HG03575 (cell line): ENCODE results near the gene CELF2.
"Not testable (repeated sequence)": the region's sequence is repeated elsewhere in the genome, so short reads cannot be mapped to it uniquely, and the experiment has no call there.

Experiments
- ATAC-seq: cut with Tn5 transposase; IDR thresholded peaks from one replicate; pipeline ENCODE4 v1.9.1; 2021; ENCODE audit not compliant: unreplicated experiment, insufficient number of reproducible peaks, low FRiP score; ENCODE audit errors: extremely low read depth

The CELF2 gene

DNA sequence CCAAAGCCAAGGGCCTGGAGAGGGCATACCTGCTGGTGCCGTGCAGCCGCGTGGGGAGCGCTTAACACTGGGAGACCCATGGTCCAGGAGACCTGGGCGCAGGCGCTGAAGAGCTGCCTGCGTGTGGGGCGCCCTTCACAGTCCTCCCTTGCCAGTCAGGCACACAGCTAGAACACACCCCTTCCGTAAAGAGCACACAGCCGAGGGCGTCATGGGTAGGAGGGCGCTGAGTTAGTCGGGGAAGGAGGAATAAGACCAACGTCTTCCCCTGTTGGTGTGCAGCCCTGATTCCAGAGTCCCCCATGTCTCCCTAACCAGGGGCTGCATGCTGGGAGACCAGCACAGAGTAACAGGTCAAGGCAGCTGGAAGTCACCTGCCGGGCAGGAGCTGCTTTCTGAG is 319.8 kb downstream of the CELF2 start:
- no peak for ATAC-seq

DNA sequence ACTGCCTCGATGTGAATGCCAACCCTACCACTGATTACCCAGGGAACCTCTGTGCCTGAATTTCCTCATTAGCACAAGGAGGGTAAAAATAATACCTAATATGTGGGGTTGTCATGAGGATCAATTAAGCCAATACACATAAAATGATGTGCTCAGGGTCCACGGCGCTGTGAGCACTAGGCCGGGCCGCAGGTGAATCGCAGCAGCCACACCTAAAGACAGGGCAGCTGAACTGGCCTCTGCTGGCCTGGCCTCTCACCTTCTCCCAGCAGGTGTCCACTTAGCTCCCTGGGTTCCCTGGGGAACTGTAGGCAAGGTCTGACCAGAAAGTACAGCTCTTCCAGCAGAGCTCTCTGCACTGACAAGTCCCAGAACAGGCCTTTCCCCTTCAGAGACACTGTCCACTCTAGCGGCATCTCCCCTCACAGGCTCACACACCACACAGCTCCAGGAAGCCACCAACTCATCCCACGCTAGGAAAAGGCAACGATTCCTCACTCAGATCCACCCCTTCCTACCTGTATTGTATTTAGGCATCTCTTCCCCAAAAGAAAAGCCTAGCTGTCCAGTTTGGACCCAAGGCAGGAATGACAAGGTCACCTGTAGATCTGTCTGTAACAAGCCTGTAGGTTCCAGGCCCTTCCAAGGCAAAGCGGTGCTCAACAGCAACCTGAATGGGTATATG is 320.6 kb downstream of the CELF2 start:
- ATAC-seq, result no peak

DNA sequence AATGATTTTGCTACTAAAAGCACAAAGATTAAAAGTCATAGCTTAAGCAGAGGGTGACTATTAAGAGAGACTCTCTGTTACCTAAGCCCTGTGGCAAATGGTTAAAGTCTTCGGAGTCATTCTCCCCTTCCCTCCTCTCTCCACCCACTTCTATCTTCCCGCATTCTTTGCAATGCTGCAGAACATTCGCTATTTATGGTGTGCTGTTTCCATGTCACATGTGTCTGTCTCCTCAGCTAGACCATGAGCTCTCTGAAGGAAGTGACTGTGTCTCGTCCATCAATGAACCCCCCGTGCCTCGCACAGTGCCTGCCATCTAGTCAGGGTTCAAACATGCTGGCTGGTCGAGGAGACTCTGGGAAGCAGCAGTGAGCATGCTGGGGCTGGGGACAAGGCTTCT is 321.3 kb downstream of the CELF2 start:
- ATAC-seq, result no peak

DNA sequence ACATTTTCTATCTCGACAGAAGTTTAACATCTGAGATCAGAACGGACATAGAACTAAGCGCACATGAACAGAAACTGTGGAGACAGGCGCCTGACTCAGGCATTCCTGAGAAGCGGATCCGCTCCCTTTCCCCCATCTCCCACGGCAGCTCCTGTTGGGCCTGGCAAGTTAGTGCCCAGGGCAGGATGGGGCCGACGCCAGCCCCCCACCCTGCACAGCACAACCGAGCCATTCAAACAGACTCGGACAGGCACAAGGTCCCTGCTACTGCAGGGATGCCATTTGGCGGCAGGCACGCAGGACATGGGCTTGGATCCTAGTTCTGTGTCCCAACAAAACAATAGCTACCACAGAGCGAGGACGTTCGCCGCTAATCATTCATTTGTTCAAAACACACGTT is 322.0 kb downstream of the CELF2 start:
- no peak for ATAC-seq

DNA sequence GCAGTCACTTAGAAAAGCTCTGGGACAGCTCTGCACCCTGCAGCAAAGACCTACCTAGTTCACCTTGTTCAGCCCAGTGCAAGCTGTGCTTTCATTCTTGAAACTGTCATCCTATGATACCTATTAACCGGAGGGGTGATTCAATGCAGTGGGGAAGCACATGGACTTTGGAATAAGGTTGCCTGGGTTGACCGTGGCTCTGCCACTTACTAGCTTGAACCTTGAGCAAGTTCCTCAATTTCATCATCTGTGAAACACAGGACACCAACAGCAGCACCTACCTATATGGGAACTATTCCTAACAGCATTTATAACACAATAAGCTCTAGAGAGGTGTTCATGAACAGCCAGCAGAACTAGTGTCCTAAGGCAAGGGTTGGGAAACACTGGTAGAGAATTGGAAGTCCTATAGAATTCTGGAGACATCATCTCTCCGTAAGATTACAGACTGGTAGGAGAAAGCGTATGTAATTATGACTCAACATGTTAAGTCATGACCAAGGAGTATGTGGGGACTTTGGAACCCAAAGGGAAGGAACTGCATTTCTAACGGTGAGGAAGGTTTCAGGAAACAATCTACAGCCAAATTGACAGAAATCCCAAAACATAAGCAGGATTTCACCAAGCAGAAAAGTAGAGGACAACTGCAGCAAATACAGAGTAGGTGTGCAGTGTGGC is 323.8 kb downstream of the CELF2 start:
- no peak for ATAC-seq

DNA sequence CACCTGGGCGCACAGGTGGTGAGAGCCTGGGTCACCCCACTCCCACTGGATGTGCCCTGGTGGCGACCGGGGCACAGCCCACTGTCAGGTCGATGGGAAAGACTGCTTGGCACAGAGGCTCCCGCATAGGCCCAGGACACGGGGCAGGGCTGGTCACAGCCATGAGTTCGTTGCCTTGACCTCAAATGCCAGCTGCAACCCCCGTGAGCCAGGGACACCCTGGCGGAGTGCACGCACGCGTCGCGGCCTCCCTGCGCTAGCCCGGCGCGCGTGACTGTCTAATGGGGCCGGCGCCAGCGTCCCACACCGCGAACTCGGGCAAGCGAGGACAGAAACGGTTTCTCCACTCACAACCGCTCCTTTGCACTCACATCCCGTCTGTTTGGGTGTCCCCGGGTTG is 326.4 kb downstream of the CELF2 start:
- no peak for ATAC-seq

DNA sequence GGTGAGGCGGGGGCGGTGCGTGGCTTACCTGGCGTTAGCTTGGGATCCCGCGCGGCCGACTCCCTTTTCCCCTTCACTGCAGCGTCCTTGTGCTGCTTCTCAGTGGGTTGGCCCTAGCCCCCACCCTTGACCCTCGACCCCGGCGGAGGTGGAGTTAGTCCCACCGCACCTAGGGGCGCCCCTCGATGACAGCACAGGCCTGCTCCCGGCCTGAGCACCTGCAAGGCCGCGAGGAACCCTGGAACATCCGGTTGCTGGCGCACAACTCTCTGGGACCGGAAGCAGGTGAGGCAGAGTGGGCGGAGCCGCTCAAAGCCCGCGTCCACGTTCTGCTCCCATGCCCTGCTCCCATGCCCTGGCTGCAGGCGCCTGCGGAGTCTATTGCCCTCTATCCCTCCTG is 326.9 kb downstream of the CELF2 start:
- ATAC-seq, result no peak

DNA sequence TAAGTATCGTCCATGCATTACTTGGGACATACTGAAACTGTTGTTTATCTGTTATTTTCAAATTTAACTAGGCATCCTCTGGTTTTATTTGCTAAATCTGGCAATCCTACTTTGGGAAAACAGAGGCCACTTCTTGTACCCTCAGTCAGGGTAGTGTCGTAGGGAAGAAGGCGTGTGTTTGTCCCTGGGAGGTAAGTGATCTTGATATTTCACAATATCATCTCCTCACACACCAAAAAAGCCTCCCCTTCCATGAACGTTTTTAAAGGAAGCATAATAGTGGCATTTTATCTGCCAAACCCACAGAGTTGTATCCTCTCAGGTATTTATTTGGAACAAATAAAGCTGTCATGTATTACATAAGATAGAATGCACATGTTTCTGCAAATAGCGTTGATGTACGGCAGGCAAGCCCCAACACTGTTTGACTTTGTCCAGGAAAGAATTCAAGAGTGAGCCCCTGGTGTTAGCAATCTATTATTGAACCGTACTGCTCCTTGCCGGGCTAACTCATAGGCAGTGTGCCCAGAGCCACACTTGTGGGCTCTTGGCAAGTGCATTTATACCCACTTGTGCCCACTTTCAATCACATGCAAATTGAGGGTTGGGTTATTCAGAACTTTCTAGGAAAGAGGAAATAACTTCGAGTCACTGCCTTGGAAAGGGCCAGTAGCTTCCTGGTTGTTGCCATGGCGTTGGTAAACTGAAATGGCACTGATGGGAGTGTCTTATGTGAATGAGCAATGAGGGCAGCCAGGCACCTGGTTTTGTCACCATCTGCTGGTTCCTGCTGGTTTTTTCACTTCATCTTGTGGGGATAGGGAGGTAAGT is 327.8 kb downstream of the CELF2 start:
- ATAC-seq, result no peak

DNA sequence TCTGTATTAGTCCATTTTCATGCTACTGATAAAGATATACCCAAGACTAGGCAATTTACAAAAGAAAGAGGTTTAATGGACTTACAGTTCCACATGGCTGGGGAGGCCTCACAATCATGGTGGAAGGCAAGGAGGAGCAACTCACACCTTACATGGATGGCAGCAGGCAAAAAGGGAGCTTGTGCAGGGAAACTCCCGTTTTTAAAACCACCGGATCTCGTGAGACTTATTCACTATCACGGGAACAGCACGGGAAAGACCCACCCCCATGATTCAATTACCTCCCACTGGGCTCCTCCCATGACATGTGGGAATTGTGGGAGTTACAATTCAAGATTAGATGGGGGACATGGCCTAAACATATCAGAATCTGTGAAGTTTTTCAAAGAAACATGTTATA is 329.9 kb downstream of the CELF2 start:
- ATAC-seq, result not testable (repeated sequence)

DNA sequence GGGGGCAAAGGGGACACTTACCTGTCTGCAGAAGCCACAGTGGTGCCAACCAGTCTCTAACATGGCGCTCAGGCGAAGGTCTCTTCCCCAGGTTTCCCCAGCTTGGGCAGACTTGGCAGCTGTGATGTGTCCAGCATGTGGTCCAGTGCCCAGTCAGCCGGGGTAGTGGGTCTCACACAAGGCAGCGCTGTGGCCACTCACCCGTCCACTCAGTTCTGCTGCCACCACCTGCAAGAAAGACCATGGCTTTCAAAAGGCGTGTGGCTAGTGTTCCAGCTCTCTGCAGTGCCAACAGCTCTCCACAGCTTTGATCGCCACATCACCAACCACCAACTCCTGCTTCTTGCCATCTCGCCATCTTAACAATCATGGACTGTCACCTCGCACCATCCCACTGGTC is 334.1 kb downstream of the CELF2 start:
- ATAC-seq, result no peak

DNA sequence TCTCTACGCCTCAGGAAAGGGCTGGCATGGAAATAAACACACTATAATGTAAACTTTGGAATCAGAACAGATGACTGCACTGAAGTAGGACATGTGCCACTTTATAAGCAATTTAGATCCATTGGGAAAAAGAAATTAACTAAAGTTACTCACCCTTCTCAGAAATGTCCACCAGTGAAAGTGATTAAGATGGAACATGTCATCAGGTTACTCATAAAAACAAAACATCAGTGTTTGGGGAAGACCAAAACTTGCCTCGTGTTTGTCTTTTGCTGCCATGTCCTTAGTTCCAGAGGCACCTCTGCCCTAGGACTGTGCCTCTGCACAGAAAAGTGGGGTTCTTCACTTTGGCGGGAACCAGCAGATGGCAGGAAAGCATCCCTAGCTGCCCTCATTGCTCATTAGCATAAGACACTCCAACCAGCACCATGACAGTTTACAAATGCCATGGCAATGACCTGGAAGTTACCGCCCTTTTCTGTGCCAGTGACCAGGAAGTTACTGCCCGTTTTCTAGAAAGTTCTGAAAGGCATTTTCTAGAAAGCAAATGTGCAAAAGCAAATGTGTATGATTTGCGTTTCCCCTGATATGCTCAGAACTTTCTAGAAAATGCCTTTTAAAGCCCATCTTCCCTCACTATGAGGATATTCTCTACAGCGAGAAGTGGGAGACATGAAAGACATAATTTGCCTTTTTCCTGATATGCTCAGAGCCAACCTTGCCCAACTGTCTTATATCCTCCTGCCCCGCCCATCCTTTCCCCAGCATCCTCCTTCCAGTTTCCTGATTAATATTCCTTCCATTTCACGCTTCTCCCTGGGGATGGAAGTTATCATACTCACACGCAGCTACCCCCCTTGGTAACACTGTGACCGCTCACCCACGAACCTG is 335.6 kb downstream of the CELF2 start:
- no peak for ATAC-seq

DNA sequence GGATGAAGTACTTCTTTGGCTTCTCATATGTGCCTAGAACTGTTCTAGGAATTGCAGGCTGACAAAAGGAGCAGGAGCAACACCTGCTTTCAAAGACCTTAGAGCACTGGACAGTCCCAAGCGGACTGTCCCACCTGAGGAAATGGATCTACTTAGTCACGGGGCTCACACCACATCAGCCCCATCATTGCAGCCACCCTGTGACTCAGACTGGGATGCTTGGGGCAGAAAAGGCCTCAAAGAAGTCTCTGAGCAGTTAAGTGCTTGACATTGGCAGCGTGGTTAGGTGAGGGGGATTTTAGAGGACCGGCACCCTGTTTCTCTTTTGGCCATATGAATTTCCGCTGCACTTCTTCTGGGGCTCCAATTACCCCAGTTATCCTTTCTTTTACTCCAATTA is 337.2 kb downstream of the CELF2 start:
- no peak for ATAC-seq

DNA sequence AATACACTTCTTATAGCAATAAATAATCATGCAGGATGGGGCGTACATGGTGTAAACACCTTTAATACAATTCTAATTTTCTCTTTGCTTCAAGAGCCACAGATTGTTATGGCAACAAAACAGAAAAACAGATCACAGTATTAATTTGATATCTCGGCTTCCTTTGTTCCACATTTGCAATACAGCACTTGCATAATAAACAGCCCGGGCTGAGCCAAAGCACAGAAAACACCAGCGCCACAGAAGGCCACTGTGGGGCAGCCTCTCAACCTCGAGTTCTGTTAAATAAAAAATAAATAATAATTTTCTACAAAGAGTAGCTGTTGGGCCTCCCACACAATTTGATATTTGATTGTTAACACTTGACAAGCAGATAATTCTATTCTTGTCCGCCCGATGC is 337.9 kb downstream of the CELF2 start:
- no peak for ATAC-seq

DNA sequence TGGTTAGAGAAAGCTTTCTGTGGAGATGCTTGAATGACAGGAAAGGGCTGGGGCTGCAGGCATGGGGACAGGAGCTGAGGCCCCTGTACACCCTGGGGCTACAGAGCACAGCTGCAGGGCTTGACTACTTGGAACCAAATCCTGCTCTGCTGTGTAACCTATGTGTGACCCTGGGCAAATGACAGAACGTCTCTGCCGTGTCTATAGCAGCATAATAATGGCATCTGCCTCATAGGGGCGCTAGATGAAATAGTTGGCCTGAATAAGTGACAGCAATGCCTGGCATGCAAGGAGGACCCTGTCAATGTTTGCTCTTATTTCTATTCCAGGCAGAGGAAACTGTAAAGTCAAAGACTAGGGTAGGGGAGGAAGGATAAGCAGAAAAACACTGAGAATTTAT is 339.8 kb downstream of the CELF2 start:
- ATAC-seq, result no peak

DNA sequence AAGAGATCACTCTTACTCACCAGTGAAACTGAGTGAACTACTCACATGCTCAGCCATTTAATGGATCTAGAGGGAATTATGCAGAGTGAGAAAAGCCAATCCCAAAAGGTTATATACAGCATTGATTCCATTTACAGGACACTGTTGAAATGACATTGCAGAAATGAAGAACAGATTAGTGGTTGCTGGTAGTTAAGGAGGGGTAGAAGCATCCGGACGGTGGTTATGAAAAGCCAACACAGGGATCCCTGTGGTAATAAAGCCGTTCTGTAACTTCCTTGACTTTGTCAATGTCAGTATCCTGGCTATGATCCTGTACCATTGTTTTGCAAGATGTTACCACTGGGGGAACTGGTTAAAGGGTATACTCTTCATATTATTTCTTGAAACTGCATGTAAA is 340.3 kb downstream of the CELF2 start:
- ATAC-seq, result no peak

DNA sequence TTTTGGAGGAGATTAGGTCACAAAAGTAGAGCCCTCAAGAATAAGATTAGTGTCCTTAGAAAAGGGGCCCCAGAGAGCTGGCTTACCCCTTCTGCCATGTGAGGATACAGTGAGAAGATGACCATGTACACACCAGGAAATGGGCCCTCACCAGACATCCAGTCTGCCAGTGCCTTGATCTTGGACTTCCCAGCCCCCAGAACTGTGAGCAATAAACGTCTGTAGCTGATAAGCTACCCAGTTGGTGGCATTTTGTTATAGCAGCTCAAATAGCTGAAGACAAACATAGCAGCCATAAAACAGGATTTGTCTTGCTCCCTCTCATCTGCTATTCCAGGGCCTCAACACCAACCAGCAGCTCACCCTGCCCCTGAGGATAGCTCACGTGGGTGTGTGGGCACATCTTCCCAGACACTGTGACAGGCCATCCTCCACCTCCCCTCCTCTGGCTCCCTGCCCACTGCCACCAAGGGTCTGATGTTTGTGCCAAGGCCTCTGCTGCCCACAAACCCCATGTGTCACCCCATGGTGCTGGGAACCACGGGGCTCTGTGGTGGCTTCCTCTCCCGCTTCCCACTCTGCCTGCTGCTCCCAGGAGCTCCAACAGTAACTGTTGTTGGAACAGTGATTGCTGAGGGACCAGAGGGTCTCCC is 341.4 kb downstream of the CELF2 start:
- ATAC-seq, result no peak

DNA sequence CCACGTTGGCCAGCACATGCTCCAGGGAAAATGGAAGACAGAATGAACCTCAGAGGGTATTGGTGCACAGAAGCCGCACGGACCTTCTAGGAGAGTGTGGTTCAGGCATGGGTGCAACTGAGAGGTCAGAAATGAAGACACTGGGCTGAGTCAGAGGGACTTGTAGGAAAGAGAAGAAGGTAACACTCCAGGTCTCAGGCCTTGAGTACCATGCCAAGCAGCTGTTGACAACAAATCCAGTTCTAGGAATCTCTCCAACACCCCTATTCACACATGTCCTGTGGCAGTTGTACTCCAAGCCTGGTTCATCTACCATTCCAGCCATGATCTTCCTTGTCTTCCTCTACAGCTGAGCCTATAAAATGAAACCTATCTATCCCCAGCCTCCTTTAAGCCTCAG is 342.2 kb downstream of the CELF2 start:
- no peak for ATAC-seq

DNA sequence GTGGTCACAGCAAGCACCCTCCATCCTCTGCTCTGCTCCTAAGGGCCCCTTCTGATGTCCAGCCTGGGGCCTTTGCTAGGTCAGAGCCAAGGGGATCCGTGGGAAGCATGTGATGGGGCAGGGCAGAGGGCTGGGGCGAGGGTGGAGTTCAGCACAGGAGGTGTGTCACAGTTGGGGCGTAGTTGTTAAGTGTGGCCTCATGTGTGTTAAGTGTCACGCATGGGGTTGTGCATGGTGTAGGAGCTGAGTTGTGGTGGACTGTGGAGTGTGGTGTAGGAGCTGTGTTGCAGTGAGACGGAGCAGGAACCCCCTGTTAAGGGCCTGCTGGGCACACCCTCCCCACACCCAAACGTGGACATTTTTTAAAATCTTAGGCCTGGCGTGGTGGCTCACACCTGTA is 345.8 kb downstream of the CELF2 start:
- no peak for ATAC-seq

DNA sequence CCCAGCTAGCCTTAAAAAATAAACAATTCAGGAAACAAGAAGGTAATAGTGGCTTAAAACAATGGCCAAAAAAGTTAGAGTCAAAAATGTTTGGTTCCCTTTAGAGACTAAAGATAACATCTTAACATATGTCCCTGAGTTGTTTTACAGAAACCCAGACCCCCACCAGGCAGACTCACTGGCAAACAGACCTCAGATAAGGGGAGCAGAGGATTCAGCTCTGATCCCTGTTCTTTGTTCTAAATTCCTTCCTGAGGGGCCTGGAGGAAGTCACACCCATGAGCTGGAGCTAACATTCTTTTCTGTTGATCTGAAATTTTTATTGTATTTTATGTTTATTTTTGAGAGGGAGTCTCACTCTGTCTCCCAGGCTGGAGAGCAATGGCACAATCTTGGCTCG is 346.6 kb downstream of the CELF2 start:
- ATAC-seq, result no peak
